WTC11 (cell line): Measurements from ENCODE around the gene OR4L1.

Experiments used
- ATF2 ChIP-seq: sonication (generic); formaldehyde crosslinking; IDR thresholded peaks from 2 replicates; pipeline ENCODE4 v1.8.1; 2022; ENCODE audit warnings: low read depth, missing genetic modification reagents, borderline replicate concordance
- CREM ChIP-seq: sonication (generic); formaldehyde crosslinking; IDR thresholded peaks from 2 replicates; pipeline ENCODE4 v1.8.1; 2022; ENCODE audit warnings: mild to moderate bottlenecking, missing genetic modification reagents, moderate library complexity
- ETV6 ChIP-seq: sonication (generic); formaldehyde crosslinking; IDR thresholded peaks from 2 replicates; pipeline ENCODE4 v1.8.1; 2022; ENCODE audit warnings: mild to moderate bottlenecking, missing genetic modification reagents
- IRF1 ChIP-seq: sonication (generic); formaldehyde crosslinking; IDR thresholded peaks from 2 replicates; pipeline ENCODE4 v1.8.0; 2023; ENCODE audit warnings: missing genetic modification reagents
- JUN ChIP-seq: sonication (generic); formaldehyde crosslinking; IDR thresholded peaks from 2 replicates; pipeline ENCODE4 v1.8.0; 2023; ENCODE audit warnings: mild to moderate bottlenecking, missing genetic modification reagents
- NR2C2 ChIP-seq: sonication (generic); formaldehyde crosslinking; IDR thresholded peaks from 2 replicates; pipeline ENCODE4 v1.8.0; 2022; ENCODE audit warnings: mild to moderate bottlenecking, missing genetic modification reagents
- ZNF263 ChIP-seq: sonication (generic); formaldehyde crosslinking; IDR thresholded peaks from 2 replicates; pipeline ENCODE4 v1.8.1; 2022; ENCODE audit warnings: low read depth, mild to moderate bottlenecking, moderate library complexity, missing genetic modification reagents
- ZNF317 ChIP-seq: sonication (generic); formaldehyde crosslinking; IDR thresholded peaks from 2 replicates; pipeline ENCODE4 v1.8.1; 2023; ENCODE audit warnings: low read depth, mild to moderate bottlenecking, moderate library complexity, missing genetic modification reagents, borderline replicate concordance
- TF ChIP-seq, protein P1 (sequence below): fragments of 200-600 bp; IDR thresholded peaks from 2 replicates; pipeline ENCODE4 v1.8.0; 2022; ENCODE audit warnings: antibody characterized with exemption
- TF ChIP-seq, protein P2 (sequence below): sonication (generic); formaldehyde crosslinking; IDR thresholded peaks from 2 replicates; pipeline ENCODE4 v1.8.0; 2023; ENCODE audit warnings: mild to moderate bottlenecking, missing genetic modification reagents
- TF ChIP-seq, protein P3 (sequence below): sonication (generic); formaldehyde crosslinking; IDR thresholded peaks from 2 replicates; pipeline ENCODE4 v1.8.0; 2022; ENCODE audit warnings: mild to moderate bottlenecking, missing genetic modification reagents

DNA sequence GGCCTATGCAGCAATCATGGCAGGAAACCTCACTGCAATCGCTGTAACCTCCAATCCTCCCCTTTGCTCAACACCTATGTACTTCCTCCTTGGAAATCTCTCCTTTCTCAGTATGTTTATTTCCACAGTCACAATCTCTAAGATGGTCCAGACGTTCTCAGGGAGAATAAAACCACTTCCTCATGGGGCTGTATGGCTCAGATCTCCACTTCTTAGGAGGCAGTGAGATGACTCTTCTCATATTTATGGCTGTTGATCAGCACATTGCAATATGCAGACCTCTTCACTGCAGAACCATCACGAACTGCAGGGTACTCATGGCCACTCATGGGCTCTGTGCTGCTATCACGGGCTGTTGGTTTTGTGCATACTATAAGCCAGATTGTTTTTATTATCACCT, 33.6 kb downstream of the OR4L1 start:
- TF ChIP-seq, protein P1, sequence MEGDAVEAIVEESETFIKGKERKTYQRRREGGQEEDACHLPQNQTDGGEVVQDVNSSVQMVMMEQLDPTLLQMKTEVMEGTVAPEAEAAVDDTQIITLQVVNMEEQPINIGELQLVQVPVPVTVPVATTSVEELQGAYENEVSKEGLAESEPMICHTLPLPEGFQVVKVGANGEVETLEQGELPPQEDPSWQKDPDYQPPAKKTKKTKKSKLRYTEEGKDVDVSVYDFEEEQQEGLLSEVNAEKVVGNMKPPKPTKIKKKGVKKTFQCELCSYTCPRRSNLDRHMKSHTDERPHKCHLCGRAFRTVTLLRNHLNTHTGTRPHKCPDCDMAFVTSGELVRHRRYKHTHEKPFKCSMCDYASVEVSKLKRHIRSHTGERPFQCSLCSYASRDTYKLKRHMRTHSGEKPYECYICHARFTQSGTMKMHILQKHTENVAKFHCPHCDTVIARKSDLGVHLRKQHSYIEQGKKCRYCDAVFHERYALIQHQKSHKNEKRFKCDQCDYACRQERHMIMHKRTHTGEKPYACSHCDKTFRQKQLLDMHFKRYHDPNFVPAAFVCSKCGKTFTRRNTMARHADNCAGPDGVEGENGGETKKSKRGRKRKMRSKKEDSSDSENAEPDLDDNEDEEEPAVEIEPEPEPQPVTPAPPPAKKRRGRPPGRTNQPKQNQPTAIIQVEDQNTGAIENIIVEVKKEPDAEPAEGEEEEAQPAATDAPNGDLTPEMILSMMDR, result no peak
- TF ChIP-seq ZNF263 (CRISPR knock-in tag) (no peak), ETV6 (CRISPR knock-in tag) (no peak), CREM (CRISPR knock-in tag) (no peak), NR2C2 (CRISPR knock-in tag) (no peak), JUN (CRISPR knock-in tag) (no peak), ZNF317 (no peak), IRF1 (CRISPR knock-in tag) (no peak), ATF2 (CRISPR knock-in tag) (no peak)
- TF ChIP-seq, protein P2, sequence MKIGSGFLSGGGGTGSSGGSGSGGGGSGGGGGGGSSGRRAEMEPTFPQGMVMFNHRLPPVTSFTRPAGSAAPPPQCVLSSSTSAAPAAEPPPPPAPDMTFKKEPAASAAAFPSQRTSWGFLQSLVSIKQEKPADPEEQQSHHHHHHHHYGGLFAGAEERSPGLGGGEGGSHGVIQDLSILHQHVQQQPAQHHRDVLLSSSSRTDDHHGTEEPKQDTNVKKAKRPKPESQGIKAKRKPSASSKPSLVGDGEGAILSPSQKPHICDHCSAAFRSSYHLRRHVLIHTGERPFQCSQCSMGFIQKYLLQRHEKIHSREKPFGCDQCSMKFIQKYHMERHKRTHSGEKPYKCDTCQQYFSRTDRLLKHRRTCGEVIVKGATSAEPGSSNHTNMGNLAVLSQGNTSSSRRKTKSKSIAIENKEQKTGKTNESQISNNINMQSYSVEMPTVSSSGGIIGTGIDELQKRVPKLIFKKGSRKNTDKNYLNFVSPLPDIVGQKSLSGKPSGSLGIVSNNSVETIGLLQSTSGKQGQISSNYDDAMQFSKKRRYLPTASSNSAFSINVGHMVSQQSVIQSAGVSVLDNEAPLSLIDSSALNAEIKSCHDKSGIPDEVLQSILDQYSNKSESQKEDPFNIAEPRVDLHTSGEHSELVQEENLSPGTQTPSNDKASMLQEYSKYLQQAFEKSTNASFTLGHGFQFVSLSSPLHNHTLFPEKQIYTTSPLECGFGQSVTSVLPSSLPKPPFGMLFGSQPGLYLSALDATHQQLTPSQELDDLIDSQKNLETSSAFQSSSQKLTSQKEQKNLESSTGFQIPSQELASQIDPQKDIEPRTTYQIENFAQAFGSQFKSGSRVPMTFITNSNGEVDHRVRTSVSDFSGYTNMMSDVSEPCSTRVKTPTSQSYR (CRISPR knock-in tag), result no peak
- TF ChIP-seq, protein P3, sequence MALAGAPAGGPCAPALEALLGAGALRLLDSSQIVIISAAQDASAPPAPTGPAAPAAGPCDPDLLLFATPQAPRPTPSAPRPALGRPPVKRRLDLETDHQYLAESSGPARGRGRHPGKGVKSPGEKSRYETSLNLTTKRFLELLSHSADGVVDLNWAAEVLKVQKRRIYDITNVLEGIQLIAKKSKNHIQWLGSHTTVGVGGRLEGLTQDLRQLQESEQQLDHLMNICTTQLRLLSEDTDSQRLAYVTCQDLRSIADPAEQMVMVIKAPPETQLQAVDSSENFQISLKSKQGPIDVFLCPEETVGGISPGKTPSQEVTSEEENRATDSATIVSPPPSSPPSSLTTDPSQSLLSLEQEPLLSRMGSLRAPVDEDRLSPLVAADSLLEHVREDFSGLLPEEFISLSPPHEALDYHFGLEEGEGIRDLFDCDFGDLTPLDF (CRISPR knock-in tag), result no peak
